GM19238 (cell line): ENCODE measurements around the gene ZNF462.
"Not testable (repeated sequence)": the region's sequence is repeated elsewhere in the genome, so short reads cannot be mapped to it uniquely, and the experiment has no call there.

Experiments used
- DNase-seq: peaks from one replicate; pipeline ENCODE4 v3.0.0; 2011; ENCODE audit warnings: low spot score; ENCODE audit not compliant: insufficient read length

ZNF462 gene, protein sequence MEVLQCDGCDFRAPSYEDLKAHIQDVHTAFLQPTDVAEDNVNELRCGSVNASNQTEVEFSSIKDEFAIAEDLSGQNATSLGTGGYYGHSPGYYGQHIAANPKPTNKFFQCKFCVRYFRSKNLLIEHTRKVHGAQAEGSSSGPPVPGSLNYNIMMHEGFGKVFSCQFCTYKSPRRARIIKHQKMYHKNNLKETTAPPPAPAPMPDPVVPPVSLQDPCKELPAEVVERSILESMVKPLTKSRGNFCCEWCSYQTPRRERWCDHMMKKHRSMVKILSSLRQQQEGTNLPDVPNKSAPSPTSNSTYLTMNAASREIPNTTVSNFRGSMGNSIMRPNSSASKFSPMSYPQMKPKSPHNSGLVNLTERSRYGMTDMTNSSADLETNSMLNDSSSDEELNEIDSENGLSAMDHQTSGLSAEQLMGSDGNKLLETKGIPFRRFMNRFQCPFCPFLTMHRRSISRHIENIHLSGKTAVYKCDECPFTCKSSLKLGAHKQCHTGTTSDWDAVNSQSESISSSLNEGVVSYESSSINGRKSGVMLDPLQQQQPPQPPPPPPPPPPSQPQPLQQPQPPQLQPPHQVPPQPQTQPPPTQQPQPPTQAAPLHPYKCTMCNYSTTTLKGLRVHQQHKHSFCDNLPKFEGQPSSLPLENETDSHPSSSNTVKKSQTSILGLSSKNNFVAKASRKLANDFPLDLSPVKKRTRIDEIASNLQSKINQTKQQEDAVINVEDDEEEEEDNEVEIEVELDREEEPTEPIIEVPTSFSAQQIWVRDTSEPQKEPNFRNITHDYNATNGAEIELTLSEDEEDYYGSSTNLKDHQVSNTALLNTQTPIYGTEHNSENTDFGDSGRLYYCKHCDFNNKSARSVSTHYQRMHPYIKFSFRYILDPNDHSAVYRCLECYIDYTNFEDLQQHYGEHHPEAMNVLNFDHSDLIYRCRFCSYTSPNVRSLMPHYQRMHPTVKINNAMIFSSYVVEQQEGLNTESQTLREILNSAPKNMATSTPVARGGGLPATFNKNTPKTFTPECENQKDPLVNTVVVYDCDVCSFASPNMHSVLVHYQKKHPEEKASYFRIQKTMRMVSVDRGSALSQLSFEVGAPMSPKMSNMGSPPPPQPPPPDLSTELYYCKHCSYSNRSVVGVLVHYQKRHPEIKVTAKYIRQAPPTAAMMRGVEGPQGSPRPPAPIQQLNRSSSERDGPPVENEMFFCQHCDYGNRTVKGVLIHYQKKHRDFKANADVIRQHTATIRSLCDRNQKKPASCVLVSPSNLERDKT (N-terminal part only)

DNA sequence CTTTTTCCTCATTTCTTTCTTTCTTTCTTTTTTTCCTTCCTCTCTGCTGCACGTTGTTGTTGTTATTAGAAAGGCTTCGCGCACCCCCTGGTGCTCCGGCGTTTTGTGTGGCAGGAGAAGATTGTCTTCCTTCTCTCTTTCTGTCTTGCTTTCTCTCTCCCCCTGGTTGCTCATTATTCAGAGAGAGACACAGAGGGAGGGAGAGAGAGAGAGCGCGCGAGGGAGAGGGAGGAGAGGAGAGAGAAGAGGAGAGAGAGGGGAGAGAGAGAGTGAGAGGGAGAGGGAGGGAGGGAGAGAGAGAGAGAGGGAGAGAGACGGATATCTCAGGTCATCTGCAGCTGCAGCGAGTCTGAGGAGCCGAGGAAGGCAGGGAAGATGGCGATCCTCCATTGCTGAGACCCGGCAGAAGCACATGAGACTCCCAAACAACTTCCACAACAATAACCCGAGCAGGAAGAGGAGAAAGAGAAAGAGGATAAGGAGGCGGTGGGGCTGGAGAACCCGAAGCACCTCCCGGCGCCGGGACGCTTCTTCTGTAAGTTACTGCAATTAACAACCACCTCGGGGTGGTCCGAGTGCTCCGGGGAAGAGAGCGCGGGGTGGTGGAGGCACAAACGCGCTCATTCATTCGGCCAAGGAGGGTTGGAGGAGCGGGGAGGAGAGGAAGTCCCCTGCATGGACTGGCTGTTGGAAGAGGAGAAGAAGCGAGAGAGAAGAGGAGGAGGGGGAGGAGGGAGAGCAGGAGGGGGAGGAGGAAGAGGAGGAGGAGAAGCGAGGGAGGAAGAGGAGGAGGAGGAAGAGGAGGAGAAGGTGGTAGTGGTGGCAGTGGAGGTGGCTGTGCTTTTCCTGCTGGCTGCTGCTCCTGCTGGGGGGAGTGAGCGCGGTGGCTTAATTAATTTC lies at the start of gene ZNF462:
TSS of gene ZNF462 (plus strand) at position 346 of the 900 bp plus-strand sequence. CDS start 60,218 bp downstream, outside the sequence.
- no peak for DNase-seq

DNA sequence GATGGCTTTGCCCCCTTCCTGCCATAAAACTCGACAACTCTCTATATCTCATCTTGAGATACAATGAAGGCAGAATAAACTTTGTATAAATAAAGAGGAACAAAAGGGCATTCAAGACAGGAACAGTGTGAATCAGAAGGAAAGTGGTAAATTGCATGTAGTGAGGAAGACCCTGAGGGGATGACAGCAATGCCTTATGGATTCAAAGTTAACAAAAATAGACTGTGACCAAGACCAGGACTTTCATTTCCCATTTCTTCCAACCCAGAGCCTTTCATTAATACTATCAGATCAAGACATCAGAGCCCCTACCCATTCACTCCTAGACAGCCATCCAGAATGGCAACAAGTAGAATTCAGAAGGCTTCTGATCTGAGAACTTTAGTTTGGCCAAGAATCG lies 46.4 kb upstream of the ZNF462 start:
- no peak for DNase-seq

DNA sequence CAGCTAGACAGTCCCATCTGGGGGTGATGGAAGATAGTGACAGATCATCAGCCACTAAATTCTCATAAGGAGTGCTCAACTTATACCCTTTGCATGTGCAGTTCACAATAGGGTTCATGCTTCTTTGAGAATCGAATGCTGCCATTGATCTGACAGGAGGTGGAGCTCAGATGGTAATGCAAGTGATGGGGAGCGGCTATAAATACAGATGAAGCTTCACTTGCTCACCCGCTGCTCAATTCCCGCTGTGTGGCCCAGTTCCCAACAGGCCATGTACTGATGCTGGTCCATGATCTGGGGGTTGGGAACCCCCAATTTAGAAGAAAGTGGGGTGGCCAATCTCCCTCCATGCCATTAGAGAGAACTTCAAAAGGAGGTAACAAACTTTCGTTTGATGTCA lies 44.9 kb upstream of the ZNF462 start:
- no peak for DNase-seq

DNA sequence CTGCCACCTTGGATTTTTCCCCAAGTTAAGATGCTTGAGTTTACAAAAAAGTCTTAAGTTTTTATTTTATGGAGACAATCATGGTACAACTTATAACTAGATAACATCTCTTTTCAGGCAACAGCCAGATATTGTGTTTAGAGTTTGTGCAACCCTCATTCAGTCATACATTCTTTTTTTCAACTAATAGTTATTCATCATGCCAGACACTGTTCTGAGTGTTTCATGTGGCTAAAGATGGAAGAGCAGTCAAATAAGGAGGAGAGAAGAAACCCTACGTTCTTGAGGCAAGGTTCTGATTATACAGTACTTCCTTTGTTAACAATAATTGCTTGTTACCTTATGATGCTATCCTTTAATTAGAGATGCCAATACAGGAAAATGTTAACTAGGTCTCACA lies 42.1 kb upstream of the ZNF462 start:
- no peak for DNase-seq

DNA sequence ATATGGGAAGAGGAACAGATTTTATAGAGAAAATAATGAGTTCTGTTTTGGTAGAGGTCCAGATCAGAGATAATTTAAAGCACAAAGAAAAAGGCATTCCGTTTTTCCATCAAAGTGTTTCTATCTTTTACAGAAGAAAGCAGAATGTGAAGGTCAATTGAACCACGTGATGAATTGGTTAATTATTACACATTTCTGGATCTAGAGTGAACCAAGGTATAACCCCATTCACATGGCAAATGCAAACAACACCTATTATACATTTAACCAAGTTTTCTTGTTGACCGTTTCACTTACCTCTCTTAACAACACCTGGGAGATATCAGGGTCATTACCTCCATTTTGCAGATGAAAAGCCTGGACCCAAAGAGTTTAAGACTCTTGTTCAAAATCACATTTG lies 34.9 kb upstream of the ZNF462 start:
- DNase-seq: no peak

DNA sequence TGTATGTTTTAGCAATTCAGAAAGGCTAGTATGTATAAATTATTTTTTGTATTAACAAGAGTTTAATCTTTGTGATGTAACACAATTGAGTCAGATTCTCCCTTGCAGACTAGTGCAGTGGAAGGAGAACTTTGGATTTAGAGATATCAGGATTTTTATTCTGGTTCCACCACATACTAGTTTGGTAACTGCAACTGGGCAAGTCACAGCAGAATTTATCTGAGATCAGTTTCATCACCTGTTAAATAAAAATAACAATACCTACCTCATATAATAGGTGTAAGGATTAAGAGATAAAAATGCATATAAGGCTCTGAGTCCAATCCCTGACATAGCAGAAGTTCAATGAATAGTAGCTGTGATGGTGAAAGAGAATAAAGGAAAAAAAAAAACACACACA lies 34.0 kb upstream of the ZNF462 start:
- DNase-seq: no peak

DNA sequence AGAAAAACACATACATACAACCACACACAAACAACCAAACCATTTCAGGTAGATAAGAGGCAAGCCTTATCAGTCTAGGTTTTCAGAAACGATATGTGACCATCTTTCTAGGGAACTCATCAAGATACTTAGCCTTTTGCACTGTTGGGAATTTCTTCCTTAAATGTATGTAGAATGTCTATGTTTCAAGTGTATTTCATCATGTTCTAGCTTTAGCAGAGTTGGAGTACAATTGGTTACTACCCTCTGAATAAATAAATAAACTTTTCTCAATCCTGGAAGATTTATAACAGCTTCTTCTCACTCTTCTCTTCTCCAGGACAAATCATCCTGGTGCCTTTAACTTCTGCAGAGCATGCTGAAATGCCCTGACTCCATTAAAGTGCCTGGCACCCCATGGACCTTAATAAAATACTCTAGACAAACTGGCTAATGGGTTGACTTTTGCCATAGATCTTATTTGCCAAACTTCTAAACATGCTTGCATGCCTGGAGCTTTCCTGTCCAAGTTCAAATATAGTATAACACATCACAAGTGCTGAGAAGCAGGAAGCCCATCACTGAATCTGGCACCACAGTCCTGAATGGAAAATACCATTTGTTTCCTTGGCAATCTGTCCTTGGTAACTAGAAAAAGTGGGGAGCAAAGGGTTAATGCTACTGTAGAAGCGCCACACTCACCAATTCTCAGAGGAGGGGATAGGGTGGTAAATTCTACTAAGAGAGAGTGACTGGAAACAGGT lies 33.1 kb upstream of the ZNF462 start:
- no peak for DNase-seq

DNA sequence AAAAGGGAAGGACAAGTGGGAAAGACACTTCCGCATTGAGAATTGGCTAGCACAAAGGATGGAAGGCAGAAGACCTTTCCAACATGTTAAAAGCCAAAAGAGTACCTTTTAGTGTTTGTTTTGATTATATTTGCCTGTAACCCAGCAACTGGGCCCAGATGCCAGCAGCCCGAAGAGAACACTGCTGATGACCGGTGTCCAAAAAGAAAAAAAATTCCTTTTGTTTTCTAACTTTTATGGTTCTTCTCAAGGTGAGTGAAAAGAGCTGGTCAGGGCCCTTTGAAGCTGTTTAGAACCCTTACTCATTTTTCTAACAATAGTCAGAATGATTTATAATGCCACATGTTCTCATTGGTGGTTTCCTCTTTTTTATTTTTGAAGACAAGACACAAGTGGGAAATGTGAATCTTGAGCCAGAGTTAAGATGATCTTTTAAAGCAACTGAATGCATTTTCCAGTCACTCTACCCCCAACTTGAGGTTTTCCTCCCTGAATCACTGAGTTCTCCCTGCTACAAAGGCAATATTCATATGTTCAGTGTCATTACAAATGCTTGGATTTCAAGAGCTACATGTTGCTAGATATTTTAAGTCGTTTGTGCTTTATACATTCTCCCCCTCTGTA lies 32.3 kb upstream of the ZNF462 start:
- no peak for DNase-seq

DNA sequence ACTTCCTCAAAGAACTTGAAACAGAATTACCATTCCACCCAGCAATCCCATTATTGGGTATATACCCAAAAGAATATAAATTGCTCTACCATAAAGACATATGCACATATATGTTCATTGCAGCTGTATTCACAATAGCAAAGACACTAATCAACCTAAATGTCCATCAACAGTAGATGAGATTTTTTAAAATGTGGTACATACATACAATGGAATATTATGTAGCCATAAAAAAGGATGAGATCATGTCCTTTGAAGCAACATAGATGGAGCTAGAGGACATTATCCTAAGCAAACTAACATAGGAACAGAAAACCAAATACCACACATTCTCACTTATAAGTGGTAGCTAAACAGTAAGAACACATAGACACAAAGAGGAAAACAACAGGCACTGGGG lies 28.1 kb upstream of the ZNF462 start:
- no peak for DNase-seq

DNA sequence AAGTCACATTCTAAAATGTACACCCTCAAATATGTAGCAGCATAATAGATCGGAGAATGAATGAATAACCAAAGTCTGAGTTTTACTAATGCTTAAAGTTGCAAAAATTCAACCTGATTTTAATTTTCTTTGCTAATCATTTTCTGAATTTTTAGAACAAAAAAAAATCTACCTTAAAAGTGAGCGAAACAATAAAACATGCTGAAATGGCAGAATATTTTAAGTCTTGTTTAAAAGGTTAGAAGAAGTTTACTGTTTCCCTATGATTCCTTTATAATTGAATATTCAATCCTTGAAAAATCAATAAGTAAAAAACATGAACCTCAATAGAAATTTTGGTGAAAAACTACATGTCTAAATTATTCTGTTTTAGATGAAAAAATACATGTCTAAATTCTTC lies 27.1 kb upstream of the ZNF462 start:
- no peak for DNase-seq

DNA sequence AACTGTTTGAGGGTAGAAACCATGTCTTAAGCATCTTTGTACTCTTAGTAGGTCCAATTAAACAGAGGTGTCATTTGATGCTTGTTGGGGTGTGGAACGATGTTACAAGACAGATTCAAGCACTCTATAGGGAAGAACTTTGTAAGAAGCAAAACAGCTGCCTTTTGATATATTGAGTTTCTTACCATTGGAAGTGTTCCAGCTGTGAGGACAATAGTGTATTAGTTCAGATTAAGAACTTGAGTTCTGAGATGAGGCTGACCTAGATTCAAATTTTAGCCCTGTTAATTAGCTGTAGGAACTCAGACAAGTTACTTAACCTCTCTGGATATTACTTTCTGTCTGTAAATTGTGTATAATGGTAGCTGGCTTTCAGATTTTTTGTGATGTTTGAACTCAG lies 19.6 kb upstream of the ZNF462 start:
- DNase-seq: no peak

DNA sequence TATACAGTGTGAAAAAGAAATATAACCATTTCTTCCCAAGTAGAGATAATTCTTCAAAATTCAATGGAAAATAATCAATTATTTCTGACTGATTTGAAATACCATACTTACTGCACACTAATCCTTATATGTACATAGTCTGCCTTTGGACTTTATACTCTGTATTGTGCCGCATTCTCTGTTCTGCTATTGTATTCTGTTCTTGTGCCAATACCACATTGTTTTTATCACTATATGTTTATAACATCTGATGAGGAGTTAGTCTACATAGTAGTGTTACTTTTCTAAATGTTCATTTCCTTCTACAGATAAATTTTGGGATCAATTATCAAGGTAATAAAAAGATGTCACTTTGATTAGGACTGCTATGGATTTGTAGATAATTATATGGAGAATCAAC lies 16.7 kb upstream of the ZNF462 start:
- DNase-seq: no peak

DNA sequence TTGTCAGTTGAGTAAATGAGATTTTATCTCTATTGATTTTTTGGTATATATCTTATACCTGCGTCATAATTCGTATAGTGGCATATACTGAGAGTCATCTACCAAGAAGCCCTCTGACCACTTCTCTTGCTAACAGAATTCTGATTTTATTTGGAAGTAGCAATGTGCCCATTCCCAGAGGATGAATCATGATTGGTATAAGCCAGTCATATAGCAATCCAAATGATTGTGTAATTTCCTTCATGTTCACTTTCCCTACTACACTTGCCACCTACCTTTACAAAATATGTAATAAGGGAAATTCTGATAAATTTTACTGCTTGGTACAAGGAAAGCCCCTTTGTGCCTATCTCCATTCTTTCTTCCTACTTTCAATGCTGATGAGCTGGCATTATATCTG lies 16.1 kb upstream of the ZNF462 start:
- no peak for DNase-seq

DNA sequence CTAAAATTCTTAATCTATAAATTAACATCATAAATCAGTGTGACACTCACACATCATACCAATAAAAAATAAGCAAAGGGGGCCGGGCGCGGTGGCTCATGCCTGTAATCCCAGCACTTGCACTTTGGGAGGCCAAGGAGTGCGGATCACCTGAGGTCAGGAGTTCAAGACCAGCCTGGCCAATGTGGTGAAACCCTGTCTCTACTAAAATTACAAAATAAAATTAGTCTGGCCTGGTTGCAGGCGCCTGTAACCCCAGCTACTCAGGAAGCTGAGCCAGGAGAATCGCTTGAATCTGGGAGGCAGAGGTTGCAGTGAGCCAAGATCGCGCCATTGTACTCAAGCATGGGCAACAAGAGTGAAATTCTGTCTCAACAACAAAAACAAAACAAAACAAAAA lies 11.3 kb upstream of the ZNF462 start:
- not testable (repeated sequence) for DNase-seq

DNA sequence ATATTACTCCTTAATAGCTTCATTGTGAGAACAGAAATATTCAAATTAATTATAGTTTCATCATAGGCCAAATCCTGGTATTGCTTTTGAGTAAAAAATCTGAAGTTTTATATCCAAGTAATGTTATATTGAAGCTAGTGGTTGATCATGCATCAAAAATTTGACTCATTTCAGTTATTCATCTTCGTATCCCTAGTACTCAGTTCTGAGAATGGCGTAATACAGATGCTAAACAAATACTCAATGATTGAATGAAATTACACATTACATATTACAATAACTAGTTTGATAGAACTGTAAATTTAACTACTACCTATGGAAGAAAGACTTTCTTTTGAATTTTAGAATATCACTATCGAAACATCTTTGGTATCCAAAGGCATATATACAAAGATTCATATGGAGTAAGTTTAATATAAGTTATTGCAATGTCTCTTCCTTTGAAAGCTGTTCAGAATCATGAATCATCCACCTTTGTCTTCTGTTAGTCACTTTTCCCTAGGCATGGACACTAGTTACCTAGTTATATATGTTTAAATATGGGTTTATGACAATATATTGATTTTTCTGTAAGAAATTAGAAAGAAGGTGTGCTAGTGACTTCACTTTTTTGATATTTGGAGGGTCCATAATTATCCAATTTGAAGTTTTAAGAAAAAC lies 5.0 kb upstream of the ZNF462 start:
- DNase-seq: no peak

DNA sequence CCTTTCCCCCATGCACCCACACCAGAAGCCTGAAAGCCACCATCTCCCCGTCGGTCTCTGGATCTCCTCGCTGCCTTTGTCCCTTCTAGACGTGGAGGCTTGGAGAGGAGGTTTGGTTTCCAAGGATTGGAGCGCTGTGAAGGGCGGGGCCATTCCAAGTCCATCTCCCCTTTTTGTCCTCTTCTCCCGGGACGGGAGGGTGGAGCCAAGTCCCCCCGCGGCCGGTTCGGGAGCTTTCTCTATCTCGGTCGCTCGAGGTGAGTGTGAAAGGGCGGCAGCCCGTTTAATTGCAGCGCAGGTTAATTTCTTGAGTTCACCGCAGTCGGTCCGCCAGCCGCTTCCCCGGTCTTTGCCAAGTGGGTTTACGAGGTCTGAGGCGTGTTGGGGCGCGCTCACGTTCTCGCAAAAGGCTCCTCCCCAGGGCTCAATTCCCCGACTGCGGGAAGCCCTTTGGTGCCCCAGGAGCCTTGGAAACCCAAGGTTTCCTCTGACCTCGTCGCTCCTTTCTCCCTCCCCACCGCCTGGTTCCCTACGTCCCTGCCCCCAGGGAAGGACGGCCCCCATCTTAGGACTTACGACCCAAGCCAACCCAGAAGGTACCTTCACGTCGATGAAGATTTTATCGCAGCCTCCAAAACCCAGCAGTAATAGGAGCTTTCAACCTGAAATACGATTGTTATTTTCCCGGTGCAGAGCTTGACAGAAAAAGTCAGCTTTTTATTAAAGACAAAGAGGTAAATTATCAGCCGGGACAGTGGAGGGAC lies 2.8 kb upstream of the ZNF462 start:
- DNase-seq: no peak

DNA sequence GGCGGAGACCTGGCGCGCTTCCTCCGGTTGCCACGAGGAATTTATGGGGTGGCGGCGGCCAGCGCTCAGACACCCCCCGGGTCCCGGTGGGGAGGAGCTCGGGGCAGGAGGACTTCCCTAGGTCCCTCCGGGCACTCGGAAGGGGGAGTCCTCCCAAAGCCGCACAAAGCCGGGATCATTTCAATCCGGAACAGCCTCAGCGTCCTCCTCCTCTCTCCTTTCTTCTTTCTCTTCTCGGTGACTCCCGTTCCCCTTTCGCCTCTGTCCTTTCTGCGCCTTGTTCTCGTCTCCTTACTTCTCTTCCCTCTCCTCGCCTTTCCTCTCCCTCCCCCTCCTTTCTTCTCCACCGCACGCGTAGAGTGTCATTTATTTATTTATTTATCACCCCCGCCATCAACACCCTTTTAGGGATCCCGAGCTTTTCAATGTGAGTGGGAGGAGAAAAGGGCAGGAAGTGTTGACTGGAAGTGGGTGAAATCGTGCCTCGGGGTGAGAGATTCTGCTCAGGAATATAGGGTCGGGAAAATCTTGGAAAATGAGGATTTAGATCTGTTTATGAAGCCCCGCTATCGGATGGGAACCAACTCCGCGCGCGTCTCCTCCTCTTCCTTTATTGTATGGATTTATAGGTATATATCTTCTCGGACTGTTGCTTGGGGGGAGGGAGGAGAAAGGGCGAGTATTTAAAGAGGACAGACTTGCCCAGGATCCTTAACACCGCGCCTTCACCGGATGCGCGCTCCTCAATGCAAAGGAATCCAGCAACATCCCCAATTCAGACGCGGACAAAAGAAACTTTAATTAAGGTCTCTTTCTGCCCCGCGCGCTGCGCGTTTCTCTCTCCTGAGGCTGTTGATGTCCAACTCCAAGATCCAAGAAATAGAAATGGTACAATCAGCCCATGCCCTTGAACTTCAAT lies 2.0 kb upstream of the ZNF462 start:
- no peak for DNase-seq
